NCI-H2029 treated with DMSO at 0.1 percent for 48 hours (cell line): ENCODE results near the gene UBTD1.
"Not testable (repeated sequence)": the region's sequence is repeated elsewhere in the genome, so short reads cannot be mapped to it uniquely, and the experiment has no call there.

Source experiments
- DNase-seq: peaks from one replicate; lab custom pipeline; 2025; lab: John Stamatoyannopoulos, UW

The UBTD1 gene

GRCh38 chr10:97498841-97499560 is at the start of gene UBTD1:
Gene UBTD1 (plus strand): TSS chr10:97498924. CDS start chr10:97499204, 280 bp downstream.
- DNase-seq = no peak

GRCh38 chr10:97450828-97451227 is 47.9 kb upstream of the UBTD1 start:
- DNase-seq = no peak

GRCh38 chr10:97451605-97452004 is 47.1 kb upstream of the UBTD1 start:
- no peak for DNase-seq

- no peak for DNase-seq
These were observed 46.4 kb upstream of the UBTD1 start for GRCh38 chr10:97452352-97452751.

GRCh38 chr10:97454330-97455036 is 44.2 kb upstream of the UBTD1 start:
- no peak for DNase-seq

- no peak for DNase-seq
These were observed 42.6 kb upstream of the UBTD1 start for GRCh38 chr10:97456034-97456685.

GRCh38 chr10:97456686-97457065 is 42.0 kb upstream of the UBTD1 start:
- no peak for DNase-seq

- DNase-seq = no peak
These were observed 39.6 kb upstream of the UBTD1 start for GRCh38 chr10:97459111-97459510.

GRCh38 chr10:97459933-97460332 is 38.8 kb upstream of the UBTD1 start:
- no peak for DNase-seq

GRCh38 chr10:97462309-97462708 is 36.4 kb upstream of the UBTD1 start:
- DNase-seq = no peak

- no peak for DNase-seq
These were observed 35.2 kb upstream of the UBTD1 start for GRCh38 chr10:97463363-97464132.

GRCh38 chr10:97464226-97464625 is 34.5 kb upstream of the UBTD1 start:
- no peak for DNase-seq

- DNase-seq = no peak
These were observed 32.7 kb upstream of the UBTD1 start for GRCh38 chr10:97465982-97466381.

GRCh38 chr10:97466755-97467154 is 32.0 kb upstream of the UBTD1 start:
- DNase-seq = no peak

GRCh38 chr10:97468162-97468561 is 30.6 kb upstream of the UBTD1 start:
- DNase-seq = peak; percentile 29

GRCh38 chr10:97468781-97469180 is 29.9 kb upstream of the UBTD1 start:
- DNase-seq = not testable (repeated sequence)

- no peak for DNase-seq
These were observed 23.8 kb upstream of the UBTD1 start for GRCh38 chr10:97474918-97475317.

- DNase-seq = no peak
These were observed 22.7 kb upstream of the UBTD1 start for GRCh38 chr10:97475936-97476594.

- not testable (repeated sequence) for DNase-seq
These were observed 19.3 kb upstream of the UBTD1 start for GRCh38 chr10:97479410-97479809.

GRCh38 chr10:97479939-97480338 is 18.8 kb upstream of the UBTD1 start:
- no peak for DNase-seq

- DNase-seq = no peak
These were observed 17.7 kb upstream of the UBTD1 start for GRCh38 chr10:97481071-97481470.

GRCh38 chr10:97482381-97482780 is 16.3 kb upstream of the UBTD1 start:
- DNase-seq = no peak
